WTC11 (cell line): ENCODE data around the gene SEPSECS. TPM values are rescaled to one million over a fixed set of nuclear protein-coding genes. Genes with fewer than 3 reads are reported as not detected.

Experiments used
- ATF6 ChIP-seq: sonication (generic); formaldehyde crosslinking; IDR thresholded peaks from 2 replicates; pipeline ENCODE4 v1.8.1; 2023; ENCODE audit warnings: mild to moderate bottlenecking, missing genetic modification reagents
- CBFB ChIP-seq: sonication (generic); formaldehyde crosslinking; IDR thresholded peaks from 2 replicates; pipeline ENCODE4 v1.8.1; 2022; ENCODE audit warnings: mild to moderate bottlenecking, low read depth, missing genetic modification reagents
- CDX4 ChIP-seq: fragments of 250-450 bp; sonication (Bioruptor Pico); IDR thresholded peaks from 2 replicates; pipeline ENCODE4 v1.9.0; 2021; ENCODE audit warnings: moderate library complexity, mild to moderate bottlenecking, inconsistent platforms, borderline replicate concordance
- E2F5 ChIP-seq: sonication (generic); formaldehyde crosslinking; IDR thresholded peaks from 2 replicates; pipeline ENCODE4 v1.8.1; 2022; ENCODE audit warnings: mild to moderate bottlenecking, moderate library complexity, missing genetic modification reagents
- FOXK1 ChIP-seq: sonication (generic); formaldehyde crosslinking; IDR thresholded peaks from 2 replicates; pipeline ENCODE4 v1.8.0; 2022; ENCODE audit warnings: mild to moderate bottlenecking, moderate library complexity, missing genetic modification reagents
- GRHL2 ChIP-seq: fragments of 250-450 bp; sonication (Bioruptor Pico); IDR thresholded peaks from 2 replicates; pipeline ENCODE4 v1.8.0; 2022; ENCODE audit warnings: mild to moderate bottlenecking, moderate library complexity; ENCODE audit not compliant: insufficient replicate concordance, severe bottlenecking
- GTF2I ChIP-seq: fragments of 250-450 bp; sonication (Bioruptor Pico); conservative IDR thresholded peaks from 2 replicates; pipeline ENCODE4 v1.4.0; 2021; ENCODE audit warnings: mild to moderate bottlenecking
- IRF2 ChIP-seq: sonication (generic); formaldehyde crosslinking; IDR thresholded peaks from 2 replicates; pipeline ENCODE4 v1.8.0; 2022; ENCODE audit warnings: low read depth, missing genetic modification reagents, borderline replicate concordance
- MAX ChIP-seq: sonication (generic); formaldehyde crosslinking; IDR thresholded peaks from 2 replicates; pipeline ENCODE4 v1.8.0; 2022; ENCODE audit warnings: mild to moderate bottlenecking, missing genetic modification reagents
- NFATC4 ChIP-seq: fragments of 250-450 bp; sonication (Bioruptor Pico); IDR thresholded peaks from 2 replicates; pipeline ENCODE4 v1.9.0; 2021; ENCODE audit warnings: mild to moderate bottlenecking
- OVOL2 ChIP-seq: fragments of 250-450 bp; sonication (Bioruptor Pico); IDR thresholded peaks from 2 replicates; pipeline ENCODE4 v1.9.0; 2021; ENCODE audit warnings: mild to moderate bottlenecking, borderline replicate concordance
- PREB ChIP-seq: sonication (generic); formaldehyde crosslinking; IDR thresholded peaks from 2 replicates; pipeline ENCODE4 v1.8.1; 2022; ENCODE audit warnings: mild to moderate bottlenecking, missing genetic modification reagents, moderate library complexity, borderline replicate concordance
- PRRX2 ChIP-seq: fragments of 250-450 bp; sonication (Bioruptor Pico); IDR thresholded peaks from 2 replicates; pipeline ENCODE4 v1.8.0; 2021; ENCODE audit warnings: mild to moderate bottlenecking
- SP1 ChIP-seq: sonication (generic); formaldehyde crosslinking; conservative IDR thresholded peaks from 2 replicates; pipeline ENCODE4 v1.8.1; 2022; ENCODE audit warnings: missing genetic modification reagents
- STAT6 ChIP-seq: sonication (generic); formaldehyde crosslinking; conservative IDR thresholded peaks from 2 replicates; pipeline ENCODE4 v1.8.1; 2023; ENCODE audit warnings: mild to moderate bottlenecking, low read depth, missing genetic modification reagents, moderate library complexity
- TCF7 ChIP-seq: sonication (generic); formaldehyde crosslinking; IDR thresholded peaks from 2 replicates; pipeline ENCODE4 v1.8.0; 2022; ENCODE audit warnings: mild to moderate bottlenecking, low read depth, missing genetic modification reagents, moderate library complexity
- ZBTB43 ChIP-seq: sonication (generic); formaldehyde crosslinking; IDR thresholded peaks from 2 replicates; pipeline ENCODE4 v1.8.1; 2023; ENCODE audit warnings: mild to moderate bottlenecking, missing genetic modification reagents
- ZNF138 ChIP-seq: sonication (generic); formaldehyde crosslinking; conservative IDR thresholded peaks from 2 replicates; pipeline ENCODE4 v1.8.1; 2022; ENCODE audit warnings: mild to moderate bottlenecking, moderate library complexity, missing genetic modification reagents
- total RNA-seq: library from RNA; stranded (reverse); gene quantifications from 3 replicates; pipeline ENCODE4 v1.2.3, GENCODE V29; 2021

SEPSECS gene
- total RNA-seq, 1 experiment from 2014 or later: 6.2 TPM

- TF ChIP-seq ZBTB43 (CRISPR knock-in tag) (no peak), SP1 (CRISPR knock-in tag) (no peak), NFATC4 (no peak), PRRX2 (CRISPR knock-in tag) (no peak), IRF2 (CRISPR knock-in tag) (no peak), STAT6 (CRISPR knock-in tag) (no peak), GTF2I (CRISPR knock-in tag) (no peak), FOXK1 (CRISPR knock-in tag) (peak; percentile 85), ATF6 (CRISPR knock-in tag) (no peak), PREB (CRISPR knock-in tag) (no peak), E2F5 (CRISPR knock-in tag) (no peak; the same call in 1 of the 2 replicates), CBFB (CRISPR knock-in tag) (no peak), ZNF138 (CRISPR knock-in tag) (no peak), CDX4 (no peak), GRHL2 (CRISPR knock-in tag) (no peak), OVOL2 (CRISPR knock-in tag) (no peak), MAX (CRISPR knock-in tag) (peak; percentile 80), TCF7 (CRISPR knock-in tag) (no peak)
- TF ChIP-seq, all 79 proteins: peak for 13
Observed at GRCh38 chr4:25159837-25160713, at the start of gene SEPSECS (continued).
